Measurements from ENCODE around the gene PPP2R5B.

Gene PPP2R5B

DNA sequence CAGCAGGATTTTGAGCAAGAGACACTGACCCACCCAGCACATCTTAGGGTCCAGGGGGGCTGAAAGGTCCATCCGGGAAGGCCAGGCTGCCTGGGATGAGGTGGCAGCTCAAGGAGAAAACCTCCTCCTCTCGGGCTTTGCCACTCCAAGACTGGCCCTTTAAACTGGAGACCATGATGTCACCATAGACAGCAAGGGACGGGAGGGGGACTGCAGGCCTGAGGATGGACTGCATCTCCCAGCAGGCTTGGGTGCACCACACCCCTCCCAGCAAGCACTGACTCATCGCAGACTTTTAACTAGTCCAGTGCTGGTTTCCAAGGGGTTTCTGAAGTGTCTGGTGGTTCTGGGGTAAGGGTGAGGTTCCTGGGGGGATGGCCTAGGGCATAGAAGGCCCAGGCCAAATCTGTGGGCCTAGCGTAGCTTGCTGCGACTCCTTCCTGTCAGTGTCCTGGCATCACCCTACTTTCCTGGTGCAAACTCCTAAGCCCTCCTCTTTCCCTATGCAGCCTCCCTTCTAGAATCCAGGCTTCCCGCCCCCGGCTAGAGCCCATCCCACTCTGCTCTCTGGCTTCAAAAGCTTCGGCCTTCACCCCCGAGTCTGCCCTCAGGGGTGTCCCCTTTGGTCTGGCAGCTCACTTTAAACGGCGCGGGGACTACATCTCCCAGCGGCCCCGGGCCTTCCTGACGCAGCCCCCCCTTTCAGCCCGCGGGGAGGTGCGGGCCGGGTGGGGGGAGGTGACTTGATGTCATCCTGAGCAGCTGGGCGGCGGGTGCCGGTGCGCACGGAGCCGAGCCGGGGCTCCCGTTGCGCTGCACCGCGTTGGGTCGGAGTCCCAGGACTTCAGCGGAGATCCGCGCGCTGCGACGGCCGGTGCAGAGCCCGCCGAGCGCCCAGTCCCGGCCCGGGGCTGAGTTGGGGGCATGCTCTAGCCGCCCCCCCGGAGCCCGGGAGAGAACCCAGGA, at the start of gene PPP2R5B:
TSS of gene PPP2R5B (plus strand) at position 746 of the 966 bp plus-strand sequence. CDS start 1,046 bp downstream, outside the sequence.
- DNase-seq, result peak; percentile 89

DNA sequence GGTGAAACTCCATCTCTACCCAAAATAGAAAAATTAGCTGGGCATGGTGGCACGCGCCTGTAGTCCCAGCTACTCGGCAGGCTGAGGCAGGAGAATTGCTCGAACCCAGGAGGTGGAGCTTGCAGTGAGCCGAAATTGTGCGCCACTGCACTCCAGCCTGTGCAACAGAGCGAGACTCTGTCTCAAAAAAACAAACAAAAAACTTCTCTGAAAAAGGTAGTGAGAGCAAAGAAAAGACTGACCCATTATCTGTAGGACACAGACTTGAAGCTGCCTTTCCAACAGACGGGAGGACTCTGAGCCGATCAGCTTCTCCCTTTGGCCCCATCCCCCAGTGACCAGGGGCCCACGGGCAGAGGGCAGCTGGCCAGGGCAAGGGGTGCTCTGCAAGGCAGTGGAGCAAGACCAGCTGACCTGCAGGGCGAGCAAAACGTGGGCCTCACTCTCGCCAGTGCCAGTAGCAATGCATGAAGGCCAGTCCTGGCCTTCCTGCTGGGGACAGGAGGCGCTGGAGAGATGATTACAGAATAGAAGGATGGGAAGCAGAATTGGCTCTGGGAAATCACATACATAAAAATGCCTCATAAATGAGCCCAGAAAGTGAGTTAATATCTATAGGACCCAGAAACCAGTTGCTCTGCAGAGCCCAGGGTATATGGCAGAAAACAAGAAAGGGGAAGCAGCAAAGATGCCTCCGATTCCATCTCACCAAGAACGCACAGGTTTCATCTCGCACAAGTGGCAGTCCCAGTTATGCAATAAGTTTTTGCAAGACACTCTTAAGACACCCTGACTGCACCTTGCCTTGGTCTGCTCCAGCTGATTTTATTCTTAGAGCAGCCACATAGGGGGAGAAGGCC, 48.9 kb upstream of the PPP2R5B start:
- DNase-seq, result no peak

DNA sequence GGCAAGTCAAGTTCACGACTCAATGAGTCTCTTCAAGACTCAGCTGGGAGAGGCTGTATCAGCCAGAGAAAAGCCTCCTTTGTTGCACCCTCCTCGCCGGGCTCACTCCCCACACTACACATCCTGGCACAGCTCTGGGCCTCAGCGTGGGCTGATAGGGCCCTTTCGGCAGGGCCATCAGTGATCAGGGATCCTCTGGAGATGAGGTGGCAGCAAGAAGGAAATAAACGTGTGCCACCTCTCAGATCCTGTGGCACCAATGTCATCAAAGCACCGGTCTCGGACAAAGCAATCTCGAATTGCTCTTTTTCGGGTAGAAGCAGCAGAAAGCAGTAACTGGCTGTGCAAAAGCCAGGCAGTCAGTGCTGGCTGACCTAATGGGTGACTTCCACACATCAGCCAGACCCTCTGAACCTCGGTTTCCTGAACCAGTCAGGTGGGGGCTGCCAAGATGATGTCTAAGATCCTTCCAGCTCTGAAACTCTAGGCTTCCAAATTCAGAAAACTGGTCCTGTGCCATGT, 48.2 kb upstream of the PPP2R5B start:
- no peak for DNase-seq

DNA sequence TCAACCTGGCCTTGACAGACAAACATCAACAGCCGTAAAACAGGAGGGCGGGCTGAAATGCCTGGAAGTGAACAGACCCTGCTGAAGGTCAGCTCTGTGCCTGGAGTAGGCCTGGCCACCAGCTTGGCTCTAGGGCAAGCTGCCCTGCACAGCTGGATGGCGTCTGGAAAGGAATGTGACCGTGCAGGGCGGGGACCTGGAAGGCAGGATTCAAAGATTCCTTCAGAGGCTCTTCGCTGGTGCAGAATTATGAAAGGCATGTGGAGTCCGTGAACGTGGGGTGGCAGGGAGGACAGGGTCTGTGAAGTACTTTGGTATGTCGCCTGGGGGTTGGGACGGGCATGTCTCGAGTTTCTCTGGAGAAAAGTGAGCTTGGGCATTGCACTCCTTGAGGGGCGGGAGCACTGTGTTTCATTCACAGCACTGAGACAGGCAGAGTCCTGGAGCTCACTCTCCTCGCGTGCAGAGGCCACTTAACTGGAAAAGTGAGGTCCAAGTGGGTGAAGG, 47.6 kb upstream of the PPP2R5B start:
- no peak for DNase-seq

DNA sequence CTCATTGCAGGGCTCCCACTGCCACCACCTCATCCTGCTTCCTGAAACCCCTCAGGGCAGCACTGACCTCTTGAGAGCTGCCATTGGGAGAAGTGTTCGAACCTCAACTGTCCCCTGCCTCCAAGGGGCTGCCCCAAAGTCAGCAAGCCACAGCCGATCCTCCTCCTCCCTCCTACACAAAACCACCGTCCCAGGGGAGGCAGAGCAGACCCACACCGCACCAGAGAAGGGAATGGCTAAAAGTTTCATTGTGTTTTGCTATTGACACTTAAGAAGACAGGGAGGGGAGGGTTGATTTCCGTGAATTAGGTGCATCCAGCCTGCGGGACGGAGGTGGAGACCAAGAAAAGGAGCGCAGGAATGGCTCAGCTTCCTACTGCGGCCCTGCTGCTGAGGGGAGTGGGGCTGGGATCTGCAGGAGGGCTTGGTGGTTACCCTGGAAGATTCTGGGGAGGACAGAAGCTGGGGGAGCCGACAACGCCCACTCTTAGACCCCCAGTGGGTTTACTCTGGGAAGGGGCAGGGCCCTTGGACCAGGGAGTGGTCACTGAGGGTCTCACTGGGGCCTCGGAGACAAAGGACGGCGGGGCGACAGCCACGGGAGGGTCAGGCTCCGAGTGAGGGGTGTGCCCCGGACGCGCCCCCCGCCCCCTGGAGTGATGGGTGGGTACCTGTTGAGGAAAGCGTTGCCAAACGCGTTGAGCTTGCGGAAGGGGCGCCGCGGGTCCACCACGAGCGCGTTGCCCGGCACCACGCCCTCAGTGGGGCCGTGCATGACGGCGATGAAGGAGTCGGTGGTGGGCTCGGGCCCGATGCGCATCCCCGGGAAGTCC, 46.9 kb upstream of the PPP2R5B start:
- no peak for DNase-seq

DNA sequence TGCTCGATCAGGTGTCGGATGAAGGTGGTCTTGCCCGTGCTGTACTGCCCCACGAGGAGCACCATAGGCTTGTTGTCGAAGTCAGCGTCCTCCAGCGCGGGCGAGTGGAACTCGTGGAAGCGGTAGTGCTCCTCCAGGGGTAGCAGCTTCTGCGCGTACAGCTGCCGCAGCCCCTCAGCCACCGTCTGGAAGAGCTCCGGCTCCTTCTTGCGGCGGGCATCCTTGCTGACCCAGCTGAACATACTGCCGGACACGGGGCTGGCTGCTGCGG, 46.3 kb upstream of the PPP2R5B start:
- DNase-seq, result no peak

DNA sequence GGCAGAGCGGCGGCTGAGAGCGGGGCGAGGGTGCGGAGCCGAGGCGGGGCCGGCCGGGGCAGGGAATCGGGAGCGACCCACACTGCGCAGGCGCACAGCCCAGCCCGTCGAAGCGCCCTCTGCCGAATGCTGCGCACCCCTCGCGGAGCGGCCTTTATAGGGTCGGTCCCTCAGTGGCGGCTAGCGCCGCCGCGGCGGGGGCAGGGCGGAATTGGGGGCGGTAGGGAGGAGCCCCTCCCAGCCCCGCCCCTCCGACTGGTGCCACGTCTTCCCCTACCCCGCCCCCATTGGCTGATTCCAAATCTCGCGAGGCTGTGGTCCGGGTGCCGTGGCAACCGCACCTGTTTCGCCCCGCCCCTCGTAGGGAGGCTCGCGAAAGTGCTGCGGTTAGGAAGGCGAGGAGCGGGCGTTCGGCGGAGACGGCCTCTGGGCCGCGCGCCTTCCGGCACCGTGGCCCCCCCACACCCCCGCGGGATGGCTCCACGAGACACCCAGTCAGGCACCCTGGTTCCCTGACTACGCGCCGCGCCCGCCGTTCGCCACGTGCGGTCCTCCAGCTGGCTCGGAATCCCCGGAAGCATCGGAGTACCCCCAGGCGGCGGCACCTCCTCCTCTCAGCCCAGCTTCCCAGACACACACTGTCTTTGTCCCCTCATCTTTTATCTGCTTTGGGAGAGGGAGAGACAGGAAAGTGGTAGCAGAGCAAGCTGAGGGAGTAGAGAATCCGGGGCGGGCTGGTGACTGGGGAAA, 45.8 kb upstream of the PPP2R5B start, which contains the start of gene EHD1:
TSS of gene EHD1 (minus strand) at position 128 of the 750 bp plus-strand sequence. CDS start 157 bp downstream, outside the sequence.
- peak; percentile 93 for DNase-seq

DNA sequence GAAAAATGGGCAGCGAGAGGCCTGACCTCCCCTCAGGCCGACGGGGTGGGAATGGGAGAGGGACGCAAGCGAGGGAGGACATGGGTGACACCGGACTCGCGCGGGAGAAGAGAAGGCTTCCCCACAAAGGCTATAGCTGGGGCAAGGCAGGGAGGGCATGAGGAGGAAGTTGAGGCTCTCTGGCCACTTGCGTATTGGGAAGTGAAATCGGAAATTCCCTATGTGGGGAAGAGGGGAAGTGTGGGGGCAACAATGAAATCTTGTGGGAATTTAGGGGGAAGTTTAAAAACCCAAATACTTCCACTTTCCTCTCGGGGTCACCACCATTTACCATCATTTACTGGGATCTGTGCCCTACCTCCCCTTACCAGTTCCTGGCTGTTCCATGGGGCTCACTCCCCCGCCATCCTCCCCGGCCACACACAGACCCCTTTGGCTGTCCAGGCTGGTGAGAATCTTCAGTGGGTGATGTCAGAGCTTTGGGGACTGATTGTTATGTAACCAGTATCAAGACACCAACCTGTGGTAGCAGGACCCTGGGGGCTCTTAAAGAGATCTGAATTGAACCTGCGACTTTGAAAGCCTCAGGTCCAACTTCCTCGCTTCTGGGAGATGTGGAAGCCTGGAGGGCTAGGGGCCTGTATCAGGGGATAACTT, 45.1 kb upstream of the PPP2R5B start:
- no peak for DNase-seq

DNA sequence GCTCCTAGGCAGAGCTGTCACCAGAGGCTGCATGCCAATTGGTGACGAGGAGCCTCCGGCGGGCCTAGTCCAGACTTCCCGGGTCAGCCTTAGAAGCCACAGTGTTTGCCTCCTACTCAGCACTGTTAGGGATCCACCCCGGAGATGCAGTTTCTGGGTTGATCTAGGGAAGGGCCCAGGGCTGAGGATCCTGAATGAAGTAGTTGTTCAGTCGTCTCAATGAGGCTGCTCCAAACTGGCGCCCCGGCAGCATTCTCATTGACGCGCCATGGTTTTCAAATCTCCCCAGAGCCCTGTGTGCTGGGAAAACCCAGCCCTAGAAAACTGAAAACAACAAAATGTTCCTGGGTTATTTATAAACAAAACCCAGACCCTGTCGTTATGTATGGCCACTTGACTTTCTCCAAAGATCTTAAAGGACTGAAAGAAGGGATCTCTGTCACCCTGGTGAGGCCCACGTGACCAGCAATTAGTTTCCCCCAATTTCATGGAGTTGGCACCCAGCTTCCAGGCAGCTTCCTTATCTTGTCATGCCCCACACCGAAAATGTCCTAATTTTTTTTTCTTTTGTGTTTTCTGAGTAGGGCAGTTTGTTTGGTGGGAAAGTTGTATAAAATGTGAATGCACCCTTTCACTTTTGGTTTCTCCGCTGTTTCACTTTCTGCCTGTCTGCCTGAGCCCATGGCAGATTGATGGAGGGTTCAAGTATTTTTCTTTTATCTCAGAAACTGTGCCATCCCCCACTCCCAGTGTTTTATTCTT, 44.1 kb upstream of the PPP2R5B start:
- DNase-seq, result no peak

DNA sequence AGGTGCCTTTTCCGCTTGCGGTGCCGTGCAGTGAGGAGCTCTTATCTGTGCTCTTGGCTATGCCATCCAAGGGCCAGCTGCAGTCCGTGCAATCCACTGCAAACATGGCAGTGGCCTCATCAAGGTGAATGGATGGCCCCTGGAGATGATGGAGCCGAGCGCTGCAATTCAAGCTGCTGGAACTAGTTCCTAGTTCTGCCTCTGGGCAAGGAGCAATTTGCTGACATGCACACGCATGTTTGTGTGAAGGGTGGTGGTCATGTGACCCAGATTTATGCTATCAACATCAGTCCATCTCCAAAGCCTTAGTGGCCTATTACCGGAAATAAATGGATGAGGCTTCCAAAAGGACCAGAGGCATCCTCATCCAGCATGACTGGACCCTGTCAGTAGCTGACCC, 43.0 kb upstream of the PPP2R5B start:
- no peak for DNase-seq

DNA sequence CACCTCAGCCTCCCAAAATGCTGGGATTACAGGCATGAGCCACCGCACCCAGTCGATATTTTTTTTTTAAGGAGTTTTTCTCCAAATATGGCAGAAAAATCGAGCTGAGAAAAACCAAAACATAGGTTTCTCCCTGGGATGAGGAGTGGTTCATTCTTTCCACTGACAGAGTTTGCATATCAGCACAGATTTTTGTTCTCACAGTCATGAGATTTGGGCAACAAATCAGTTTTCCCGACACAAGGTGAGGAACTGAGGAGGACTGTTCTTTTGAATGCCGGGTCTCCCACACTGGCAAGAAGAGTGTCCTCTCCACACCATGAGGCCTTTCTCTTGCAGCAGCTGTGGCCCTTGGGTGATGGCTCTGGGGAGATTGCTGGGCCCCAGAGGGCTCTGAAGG, 42.2 kb upstream of the PPP2R5B start:
- no peak for DNase-seq

DNA sequence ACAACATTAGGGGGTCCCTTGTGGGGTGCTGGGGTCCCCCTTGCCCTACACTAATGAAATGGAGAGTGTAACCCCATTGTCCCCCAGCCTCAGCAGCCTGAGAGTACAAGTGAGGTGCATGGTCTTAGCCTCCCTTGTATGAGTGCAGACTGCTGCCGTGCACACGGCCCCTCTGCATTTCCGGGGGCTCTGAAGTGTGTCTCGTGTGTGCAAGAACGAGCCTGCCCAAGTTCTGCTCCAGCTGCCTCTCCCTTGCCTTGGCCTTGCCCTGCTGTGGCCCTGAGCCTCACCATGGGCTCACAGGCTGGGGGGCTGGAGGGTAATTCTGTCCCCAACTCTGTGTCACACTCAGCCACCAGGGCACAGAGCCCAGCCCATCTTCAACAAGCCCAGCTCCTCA, 40.9 kb upstream of the PPP2R5B start:
- no peak for DNase-seq

DNA sequence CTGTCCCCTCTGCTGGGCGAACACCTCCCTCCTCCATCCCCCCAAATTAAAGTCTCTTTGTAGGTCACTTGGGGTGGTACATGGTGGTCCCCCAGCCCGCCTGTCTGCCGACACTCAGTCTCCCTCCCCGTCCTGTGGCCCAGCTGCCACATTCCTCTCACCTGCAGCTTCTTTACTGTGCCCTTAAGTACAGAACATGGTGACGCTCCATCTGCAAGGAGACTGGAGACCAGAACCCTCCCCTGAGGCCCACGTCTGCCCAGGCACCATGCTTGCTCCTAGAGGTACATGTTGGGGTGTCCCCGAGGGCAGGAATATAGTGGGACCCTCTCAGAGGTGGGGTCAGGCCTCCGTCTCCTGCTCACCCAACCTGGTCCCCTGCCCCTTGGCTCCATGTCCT, 40.5 kb upstream of the PPP2R5B start:
- DNase-seq, result no peak

DNA sequence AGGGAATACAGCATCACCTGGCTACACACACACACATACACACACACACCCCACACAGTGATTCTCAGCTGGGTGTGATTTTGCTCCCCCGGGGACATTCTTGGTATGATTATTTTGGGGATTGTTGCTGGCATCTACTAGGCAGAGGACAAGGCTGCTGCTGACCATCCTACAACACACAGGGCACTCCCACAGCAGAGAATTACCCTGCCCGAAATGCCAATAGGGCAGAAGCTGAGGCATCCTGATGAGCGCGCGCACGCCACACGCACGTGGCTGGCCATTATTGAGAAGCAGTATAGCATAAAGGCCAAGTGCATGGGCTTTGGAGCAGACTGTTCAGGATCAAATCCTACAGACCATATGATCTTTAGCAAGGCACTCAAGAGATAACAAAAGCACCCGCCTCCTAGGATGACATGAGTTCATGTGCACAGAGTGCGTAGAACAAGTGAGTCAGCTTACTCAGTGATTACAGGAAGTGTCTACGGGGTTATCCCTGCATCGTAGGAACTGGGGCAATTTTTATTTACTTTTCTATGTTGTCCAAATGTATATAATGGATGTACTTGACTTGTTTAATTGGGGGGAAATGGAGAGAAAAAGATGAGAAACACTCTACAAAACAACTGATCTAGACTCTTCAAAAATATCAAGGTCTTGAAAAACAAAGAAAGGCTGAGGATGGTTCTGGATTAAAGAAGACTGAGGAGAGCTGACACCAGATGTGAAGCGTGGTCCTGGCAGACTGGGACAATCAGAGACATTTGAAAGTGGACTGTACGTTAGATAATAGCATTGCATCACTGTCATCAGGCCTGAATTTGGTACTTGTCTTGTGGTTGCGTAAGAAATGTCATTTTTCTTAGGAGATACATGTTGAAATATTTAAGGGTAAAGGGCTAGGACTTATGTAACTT, 38.9 kb upstream of the PPP2R5B start:
- no peak for DNase-seq

DNA sequence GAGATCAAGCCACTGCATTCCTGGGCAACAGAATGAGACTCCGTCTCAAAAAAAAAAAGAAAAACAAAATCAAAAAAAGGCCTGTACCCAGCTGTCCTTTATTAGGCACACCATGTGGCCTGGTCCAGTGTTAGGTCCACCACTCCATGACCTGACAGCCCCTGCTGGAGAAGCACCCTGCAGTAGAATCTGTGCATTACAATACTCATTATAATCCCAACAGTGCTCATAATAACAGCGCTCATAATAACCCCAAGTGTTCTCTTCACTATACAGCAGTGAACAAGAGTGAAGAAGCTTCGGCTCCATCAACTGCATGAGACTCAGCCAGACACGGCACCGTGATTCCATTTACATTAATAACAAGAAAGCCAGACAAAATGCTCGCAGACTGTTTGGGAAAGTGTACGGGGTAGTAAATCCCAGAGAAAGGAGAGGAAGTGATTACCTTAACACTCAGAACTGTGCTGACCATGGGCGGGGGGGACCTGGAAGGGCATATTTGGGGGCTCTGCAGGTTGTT, 37.2 kb upstream of the PPP2R5B start:
- no peak for DNase-seq

DNA sequence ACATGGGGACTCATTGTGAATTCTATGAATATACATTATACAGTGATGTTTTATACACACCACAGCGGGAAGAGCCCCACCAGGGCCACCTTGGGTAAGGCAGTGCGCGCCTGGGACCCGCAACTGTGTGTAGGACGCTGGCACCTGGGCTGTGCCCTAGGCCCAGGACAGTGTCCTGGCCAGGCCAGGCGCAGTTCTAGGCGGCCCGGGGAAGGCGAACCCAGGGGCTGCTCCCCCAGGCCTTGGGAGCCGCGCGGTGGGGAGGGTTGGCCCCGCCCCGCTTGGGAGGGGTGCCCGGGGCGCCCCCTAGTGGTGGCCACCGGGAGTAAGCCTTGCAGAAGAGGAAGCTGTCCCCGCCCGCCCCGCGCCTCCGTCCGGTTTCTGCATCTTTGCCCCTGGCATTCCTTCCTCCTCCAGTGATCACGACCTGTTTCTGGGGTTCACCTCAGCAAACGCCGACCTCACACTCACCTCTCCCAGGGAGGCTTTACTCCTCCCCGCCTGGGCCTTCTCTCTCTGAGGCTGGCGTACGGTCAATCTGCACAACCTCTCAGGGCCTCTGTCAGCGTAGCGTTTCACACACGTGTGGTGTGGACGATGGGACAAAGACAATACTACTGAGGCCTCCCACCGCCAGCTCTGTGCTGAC, 36.6 kb upstream of the PPP2R5B start:
- DNase-seq, result no peak

DNA sequence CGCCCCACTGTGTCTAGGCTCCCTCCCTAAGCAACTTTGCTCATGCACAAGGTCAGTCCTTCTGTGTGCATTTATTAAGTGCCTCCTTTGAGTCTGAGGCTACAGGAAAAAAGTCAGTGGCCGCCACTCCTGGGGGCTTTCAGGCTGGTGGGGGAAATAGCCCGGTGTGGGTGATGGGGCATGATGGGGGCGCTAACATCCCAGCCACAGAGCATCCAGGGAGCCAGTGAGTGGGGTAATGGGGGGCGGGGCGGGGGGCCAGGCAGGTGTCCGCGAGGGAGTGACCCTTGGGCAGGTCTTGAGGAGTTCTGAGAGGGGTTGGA, 36.1 kb upstream of the PPP2R5B start:
- DNase-seq, result no peak

DNA sequence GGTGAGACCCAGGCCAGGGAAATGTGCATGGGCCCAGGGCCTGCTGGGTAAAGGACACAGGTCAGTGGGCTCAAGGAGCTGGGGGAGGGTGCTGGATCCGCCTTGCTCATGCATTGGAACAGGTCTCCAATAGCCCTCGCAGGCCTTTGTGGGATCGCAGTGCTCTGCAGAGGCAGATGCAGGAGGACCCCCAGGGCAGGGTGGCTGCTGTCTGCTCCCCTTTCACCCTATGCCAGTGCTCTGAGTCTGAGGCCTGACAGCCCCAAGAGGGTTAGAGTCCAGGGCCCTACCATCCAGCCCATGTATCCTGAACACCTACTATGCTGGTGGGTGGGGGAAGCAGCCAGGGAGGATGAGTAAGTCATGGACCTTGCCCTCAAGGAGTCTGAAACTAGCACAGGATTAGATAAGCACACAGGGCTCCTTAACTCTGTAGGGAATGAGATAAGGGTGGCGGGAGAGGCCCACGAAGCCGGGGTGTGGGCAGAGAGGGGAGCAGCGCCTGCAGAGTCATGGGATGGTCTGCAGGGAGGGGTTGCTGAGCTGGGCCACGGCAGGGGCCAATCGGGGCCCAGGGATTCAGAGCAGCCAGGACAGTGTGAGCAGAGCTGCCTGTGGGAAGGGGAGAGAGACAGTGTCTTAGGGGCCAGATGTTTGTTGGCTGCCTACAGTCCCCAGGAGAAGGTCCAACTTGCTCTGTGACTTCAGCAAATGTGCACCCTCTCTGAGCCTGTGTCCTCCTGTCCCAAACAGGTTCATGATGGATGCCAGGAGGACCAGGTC, 35.6 kb upstream of the PPP2R5B start:
- no peak for DNase-seq
